ENCODE measurements around the gene KLHL12.

KLHL12 gene

DNA sequence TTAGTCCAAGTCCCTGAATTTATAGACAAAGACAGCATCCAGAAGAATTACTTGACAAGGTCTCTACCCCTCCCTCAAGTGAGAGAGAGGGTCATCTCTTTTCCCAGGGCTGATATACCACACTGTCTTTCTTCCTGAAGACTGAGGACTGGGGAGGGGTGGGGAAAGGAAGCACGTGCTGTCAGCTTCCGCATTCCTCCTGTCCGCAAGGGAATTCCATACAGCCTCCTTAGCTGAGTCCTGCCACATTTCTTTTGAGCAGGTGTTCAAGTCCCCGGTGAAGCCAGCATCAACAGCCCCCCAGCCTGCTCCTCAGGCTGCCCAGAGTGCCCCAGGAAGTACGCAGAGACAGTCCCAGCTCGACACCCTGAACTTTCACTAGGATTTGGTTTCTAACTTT is 82.1 kb downstream of the KLHL12 start:
- FAIRE-seq (no peak), DNase-seq (ENCODE audit: insufficient read length, low spot score) (no peak)

DNA sequence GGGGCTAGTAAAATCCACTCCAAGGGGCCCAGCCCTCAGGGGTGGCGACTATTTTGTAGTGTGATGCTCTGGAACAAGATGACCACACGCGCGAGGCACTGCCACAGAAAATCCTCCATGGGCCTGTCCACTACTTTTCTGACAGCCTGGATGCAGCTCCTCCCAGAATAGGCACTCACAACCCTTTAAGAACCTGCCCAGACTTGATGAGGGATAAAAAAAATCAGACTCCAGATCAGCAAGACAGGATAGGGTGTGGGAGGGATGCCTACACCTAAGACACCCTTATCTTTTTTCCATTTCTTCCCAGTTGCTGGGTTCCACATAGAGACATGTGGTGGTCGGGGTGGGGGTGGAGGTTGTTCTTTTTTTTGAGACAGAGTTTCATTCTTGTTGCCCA is 82.8 kb downstream of the KLHL12 start:
- FAIRE-seq (no peak), DNase-seq (ENCODE audit: insufficient read length, low spot score) (no peak)

DNA sequence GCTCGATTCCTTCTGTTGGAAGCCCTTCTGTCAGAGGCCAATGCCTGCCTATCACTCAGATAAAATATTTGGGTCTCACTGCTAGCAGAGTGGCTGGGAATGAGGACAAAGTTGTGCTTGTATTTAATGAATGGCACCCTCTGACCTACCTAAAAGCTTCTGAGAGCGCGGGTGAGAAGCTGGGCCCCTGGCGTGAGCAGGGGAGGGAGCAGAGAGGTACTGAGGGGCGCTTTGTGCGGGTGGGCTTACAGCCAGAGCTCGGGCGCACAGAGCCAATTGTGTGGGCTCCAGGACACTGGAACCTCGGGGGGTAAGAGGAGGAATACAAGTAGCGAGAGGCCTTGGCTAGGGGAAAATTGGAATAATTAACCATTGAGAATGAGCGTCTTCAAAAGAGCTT is 84.0 kb downstream of the KLHL12 start:
- FAIRE-seq, result no peak

More for the DNA sequence above, 84.0 kb downstream of the KLHL12 start:
- DNase-seq (ENCODE audit: insufficient read length, low spot score), result no peak
